CD4-positive, alpha-beta T cell (primary cell): ENCODE results near the gene MS4A2. TPM values are rescaled to one million over a fixed set of nuclear protein-coding genes. Genes with fewer than 3 reads are reported as not detected.
"Not testable (repeated sequence)": the region's sequence is repeated elsewhere in the genome, so short reads cannot be mapped to it uniquely, and the experiment has no call there.

Experiments used
- ATAC-seq: fragments of 200-7000 bp; cut with Tn5 transposase; one replicate; pipeline ENCODE4 v1.10.0; 2022; ENCODE audit warnings: mild to moderate bottlenecking; ENCODE audit not compliant: poor library complexity
- CTCF ChIA-PET: fragments of 350-600 bp; sonication (Branson Sonifier 250); formaldehyde crosslinking; loops from one replicate; lab custom pipeline; 2021; ENCODE audit warnings: antibody characterized with exemption, inconsistent platforms; lab: Charles Lee
- POLR2A ChIA-PET: fragments of 350-600 bp; sonication (Branson Sonifier 250); formaldehyde crosslinking; loops from one replicate; lab custom pipeline; 2021; ENCODE audit warnings: antibody characterized with exemption, inconsistent platforms; lab: Charles Lee
- DNase-seq, 14 experiments: peaks; one replicate each; pipeline ENCODE4 v3.0.0-alpha.2; 2013 to 2020; ENCODE audit warnings: mixed read lengths in 2 of 14
- H3K27ac ChIP-seq, 2 donors: one replicate each; pipeline versions ENCODE4 v1.5.1 to v1.7.0; 2013; ENCODE audit warnings: low read length in 2 of 2, low read depth in 1 of 2, mild to moderate bottlenecking in 1 of 2
- H3K27me3 ChIP-seq, 2 experiments: 1 replicate in 1 of 2; 2 replicates in 1 of 2; pipeline versions ENCODE4 v1.6.1 to v1.7.0; 2013; ENCODE audit warnings: low read length in 2 of 2, control low read depth in 1 of 2, mild to moderate bottlenecking in 1 of 2, moderate library complexity in 1 of 2; ENCODE audit not compliant: insufficient read depth in 2 of 2, control insufficient read depth in 1 of 2
- H3K36me3 ChIP-seq: one replicate; pipeline ENCODE4 v1.6.1; 2013; ENCODE audit warnings: low read length, control low read depth; ENCODE audit not compliant: insufficient read depth
- H3K4me1 ChIP-seq: one replicate; pipeline ENCODE4 v1.6.1; 2013; ENCODE audit warnings: low read length, control low read depth; ENCODE audit not compliant: insufficient read depth
- H3K4me3 ChIP-seq: one replicate; pipeline ENCODE4 v1.5.1; 2013; ENCODE audit warnings: mild to moderate bottlenecking, low read length, moderate library complexity
- H3K9me3 ChIP-seq, 2 experiments: 1 replicate in 1 of 2; 2 replicates in 1 of 2; pipeline versions ENCODE4 v1.6.1 to v1.7.0; 2013; ENCODE audit warnings: low read length in 2 of 2, mild to moderate bottlenecking in 2 of 2, control low read depth in 1 of 2, moderate library complexity in 1 of 2; ENCODE audit not compliant: control insufficient read depth in 1 of 2, insufficient read depth in 1 of 2
- H3K27ac Mint-ChIP-seq: one replicate; pipeline ENCODE4 v1.8.0; 2020; ENCODE audit warnings: mixed read lengths
- H3K27me3 Mint-ChIP-seq: one replicate; pipeline ENCODE4 v1.8.0; 2021; ENCODE audit warnings: mixed read lengths
- H3K36me3 Mint-ChIP-seq: one replicate; pipeline ENCODE4 v1.8.0; 2021; ENCODE audit warnings: low read depth, mixed read lengths
- H3K4me1 Mint-ChIP-seq: one replicate; pipeline ENCODE4 v1.8.0; 2021; ENCODE audit warnings: low read depth, mixed read lengths
- H3K4me3 Mint-ChIP-seq: one replicate; pipeline ENCODE4 v1.8.0; 2020; ENCODE audit warnings: mild to moderate bottlenecking, mixed read lengths
- H3K9me3 Mint-ChIP-seq: one replicate; pipeline ENCODE4 v1.8.0; 2020; ENCODE audit warnings: mixed read lengths
- CTCF ChIP-seq: fragments of 200-600 bp; IDR thresholded peaks from one replicate; pipeline ENCODE4 v1.8.0; 2022; ENCODE audit warnings: antibody characterized with exemption, mild to moderate bottlenecking
- intact Hi-C, 2 experiments: fragments of 100-400 bp; cut with DNase I in 1 of 2; cut with micrococcal nuclease in 1 of 2; formaldehyde crosslinking; loops; one replicate each; pipeline versions ENCODE4 v1.15.1 to v1.9.0; 2023 to 2025; cut with DNase I, micrococcal nuclease
- total RNA-seq, 174 experiments: library from RNA in 2 of 174; stranded (reverse) in 2 of 174; gene quantifications; one replicate each; pipeline ENCODE4 v1.2.3 and lab custom pipeline; 2021 to 2026

The MS4A2 gene
- total RNA-seq, 2 experiments from 2014 or later: not detected

- peaks cover 9% of the 10 kb centered on the region for H3K27me3 Mint-ChIP-seq
- H3K4me1 Mint-ChIP-seq: no peaks in the 10 kb centered on the region
- intact Hi-C loops: no loop called here
- no peaks in the 10 kb centered on the region for H3K9me3 ChIP-seq
- H3K4me1 ChIP-seq: no peaks in the 10 kb centered on the region
- H3K9me3 Mint-ChIP-seq: no peaks in the 10 kb centered on the region
- DNase-seq (no peak), ATAC-seq (no peak)
- ChIA-PET CTCF (no interaction called here), POLR2A (no interaction called here)
- peaks cover 0 to 3% of the 10 kb centered on the region in 2 experiments for H3K27me3 ChIP-seq
- H3K36me3 ChIP-seq: no peaks in the 10 kb centered on the region
- H3K4me3 ChIP-seq: no peak overlapping the region
- no peak overlapping the region for H3K27ac ChIP-seq
- no peaks in the 10 kb centered on the region for H3K36me3 Mint-ChIP-seq
- no peak overlapping the region for H3K27ac Mint-ChIP-seq
- H3K4me3 Mint-ChIP-seq: no peak overlapping the region
- TF ChIP-seq CTCF: no peak
Measured at GRCh38 chr11:60098508-60098907, 10.0 kb downstream of the MS4A2 start.

- Histone ChIP-seq H3K27me3 (no peaks in the 10 kb centered on the region), H3K4me3 (no peak overlapping the region), H3K4me1 (no peaks in the 10 kb centered on the region), H3K9me3 (no peaks in the 10 kb centered on the region), H3K36me3 (no peaks in the 10 kb centered on the region), H3K27ac (no peak overlapping the region)
- POLR2A ChIA-PET: interaction anchor here (0.5 kb wide), 1 partner anchor 83 kb away, joined by 3 read pairs; no protein-coding TSS in a partner anchor
- ATAC-seq: no peak
- Mint-ChIP-seq H3K27me3 (peaks cover 1% of the 10 kb centered on the region), H3K9me3 (no peaks in the 10 kb centered on the region), H3K4me1 (no peaks in the 10 kb centered on the region), H3K27ac (no peak overlapping the region), H3K4me3 (no peak overlapping the region), H3K36me3 (no peaks in the 10 kb centered on the region)
- CTCF ChIA-PET: no interaction called here
- intact Hi-C loops: no loop called here
- no peak for TF ChIP-seq CTCF
- DNase-seq: no peak
Measured at GRCh38 chr11:60100516-60100915, 12.1 kb downstream of the MS4A2 start.

GRCh38 chr11:60101368-60101767 is 12.9 kb downstream of the MS4A2 start:
- ATAC-seq, H3K9me3 ChIP-seq, DNase-seq, CTCF ChIA-PET, H3K27ac ChIP-seq, H3K4me3 ChIP-seq, POLR2A ChIA-PET, H3K27ac Mint-ChIP-seq, H3K4me3 Mint-ChIP-seq, intact Hi-C loops, H3K4me1 Mint-ChIP-seq, H3K4me1 ChIP-seq, H3K36me3 ChIP-seq, H3K27me3 Mint-ChIP-seq, H3K9me3 Mint-ChIP-seq, H3K27me3 ChIP-seq, H3K36me3 Mint-ChIP-seq: not testable (repeated sequence)

GRCh38 chr11:60104471-60105115 is 16.1 kb downstream of the MS4A2 start:
- H3K27me3 ChIP-seq, ATAC-seq, H3K4me3 Mint-ChIP-seq, CTCF ChIA-PET, H3K4me1 Mint-ChIP-seq, H3K27me3 Mint-ChIP-seq, H3K9me3 ChIP-seq, H3K27ac ChIP-seq, DNase-seq, H3K27ac Mint-ChIP-seq, H3K4me1 ChIP-seq, intact Hi-C loops, H3K36me3 Mint-ChIP-seq, H3K9me3 Mint-ChIP-seq, POLR2A ChIA-PET, H3K4me3 ChIP-seq, H3K36me3 ChIP-seq: not testable (repeated sequence)

GRCh38 chr11:60108631-60109030 is 20.2 kb downstream of the MS4A2 start:
- H3K36me3 ChIP-seq, H3K4me3 Mint-ChIP-seq, H3K27ac Mint-ChIP-seq, CTCF ChIA-PET, H3K9me3 ChIP-seq, H3K36me3 Mint-ChIP-seq, H3K4me3 ChIP-seq, H3K27me3 Mint-ChIP-seq, ATAC-seq, H3K9me3 Mint-ChIP-seq, H3K4me1 Mint-ChIP-seq, intact Hi-C loops, H3K27ac ChIP-seq, H3K4me1 ChIP-seq, H3K27me3 ChIP-seq, DNase-seq: not testable (repeated sequence)
- POLR2A ChIA-PET: interaction anchor here (0.6 kb wide), 1 partner anchor 157 kb away, joined by 3 read pairs; no protein-coding TSS in a partner anchor
